ENCODE measurements around the gene CALR.

Gene CALR

DNA sequence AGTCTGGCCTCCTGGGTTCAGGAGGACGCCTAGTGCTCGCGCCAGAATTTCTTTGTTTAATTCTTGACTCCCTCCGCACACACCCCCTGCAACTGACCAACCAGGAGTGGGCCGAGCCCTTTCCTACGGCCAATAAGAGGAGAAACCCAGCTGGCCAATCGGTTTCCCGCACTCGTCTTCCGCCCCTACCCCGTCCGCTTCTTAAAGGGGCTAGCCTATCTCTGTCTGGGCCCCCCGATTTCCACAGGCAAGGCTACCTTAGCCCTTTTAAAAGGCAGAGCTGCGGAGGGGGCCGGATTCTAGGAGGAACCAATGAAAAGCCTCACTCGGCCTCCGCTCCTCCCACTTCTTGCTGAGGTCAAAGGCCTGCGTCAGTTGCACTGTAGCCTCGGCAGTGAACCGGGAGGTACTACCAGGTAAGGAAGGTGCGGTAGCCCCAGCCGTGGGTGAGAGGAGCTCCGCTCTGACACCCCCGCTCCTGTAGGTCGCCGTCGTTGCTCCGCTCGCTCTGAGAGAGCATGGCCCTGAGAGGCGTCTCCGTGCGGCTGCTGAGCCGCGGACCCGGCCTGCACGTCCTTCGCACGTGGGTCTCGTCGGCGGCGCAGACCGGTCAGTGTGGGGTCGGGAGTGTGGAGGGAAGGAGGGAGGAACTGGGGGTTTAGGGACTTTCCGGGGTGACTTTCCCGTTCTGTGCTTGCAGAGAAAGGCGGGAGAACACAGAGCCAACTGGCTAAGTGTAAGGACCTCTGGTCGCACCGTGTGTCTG, 47.4 kb upstream of the CALR start, which contains the start of gene GCDH (continued):
- TF ChIP-seq ZNF335 (tag by site-specific recombination; conservative IDR thresholded peaks at IDR 0.05) (peak; percentile 46; the same call in 1 of the 2 replicates), KLF1 (tag by site-specific recombination; IDR thresholded peaks at IDR 0.05) (no peak; the same call in 1 of the 2 replicates), KLF10 (tag by site-specific recombination; IDR thresholded peaks at IDR 0.05) (peak; percentile 100), ZBTB21 (tag by site-specific recombination; IDR thresholded peaks at IDR 0.05) (peak; percentile 72), ZFP3 (tag by site-specific recombination; IDR thresholded peaks at IDR 0.05; ENCODE audit: low read depth) (no peak), ZNF747 (tag by site-specific recombination; IDR thresholded peaks at IDR 0.05) (no peak), ZNF473 (tag by site-specific recombination; IDR thresholded peaks at IDR 0.05) (no peak), ZBTB8A (tag by site-specific recombination; IDR thresholded peaks at IDR 0.05) (peak; percentile 30; the same call in 1 of the 2 replicates), ZNF24 (tag by site-specific recombination; IDR thresholded peaks at IDR 0.05) (no peak; the same call in none of the 2 replicates), SP2 (tag by site-specific recombination; IDR thresholded peaks at IDR 0.05) (peak; percentile 95), ZNF843 (tag by site-specific recombination; IDR thresholded peaks at IDR 0.05) (no peak), ZFHX2 (tag by site-specific recombination; conservative IDR thresholded peaks at IDR 0.05) (peak; percentile 50), KLF9 (tag by site-specific recombination; IDR thresholded peaks at IDR 0.05; ENCODE audit: low read depth) (peak; percentile 81; the same call in 1 of the 2 replicates), ZBTB17 (tag by site-specific recombination; IDR thresholded peaks at IDR 0.05) (peak; percentile 58; the same call in 1 of the 2 replicates), ZNF701 (tag by site-specific recombination; IDR thresholded peaks at IDR 0.05) (no peak), ZNF501 (tag by site-specific recombination; IDR thresholded peaks at IDR 0.05) (0 out of 2 replicates have a peak, but pooled peaks have one; percentile 32)
- TF ChIP-seq, protein P1, sequence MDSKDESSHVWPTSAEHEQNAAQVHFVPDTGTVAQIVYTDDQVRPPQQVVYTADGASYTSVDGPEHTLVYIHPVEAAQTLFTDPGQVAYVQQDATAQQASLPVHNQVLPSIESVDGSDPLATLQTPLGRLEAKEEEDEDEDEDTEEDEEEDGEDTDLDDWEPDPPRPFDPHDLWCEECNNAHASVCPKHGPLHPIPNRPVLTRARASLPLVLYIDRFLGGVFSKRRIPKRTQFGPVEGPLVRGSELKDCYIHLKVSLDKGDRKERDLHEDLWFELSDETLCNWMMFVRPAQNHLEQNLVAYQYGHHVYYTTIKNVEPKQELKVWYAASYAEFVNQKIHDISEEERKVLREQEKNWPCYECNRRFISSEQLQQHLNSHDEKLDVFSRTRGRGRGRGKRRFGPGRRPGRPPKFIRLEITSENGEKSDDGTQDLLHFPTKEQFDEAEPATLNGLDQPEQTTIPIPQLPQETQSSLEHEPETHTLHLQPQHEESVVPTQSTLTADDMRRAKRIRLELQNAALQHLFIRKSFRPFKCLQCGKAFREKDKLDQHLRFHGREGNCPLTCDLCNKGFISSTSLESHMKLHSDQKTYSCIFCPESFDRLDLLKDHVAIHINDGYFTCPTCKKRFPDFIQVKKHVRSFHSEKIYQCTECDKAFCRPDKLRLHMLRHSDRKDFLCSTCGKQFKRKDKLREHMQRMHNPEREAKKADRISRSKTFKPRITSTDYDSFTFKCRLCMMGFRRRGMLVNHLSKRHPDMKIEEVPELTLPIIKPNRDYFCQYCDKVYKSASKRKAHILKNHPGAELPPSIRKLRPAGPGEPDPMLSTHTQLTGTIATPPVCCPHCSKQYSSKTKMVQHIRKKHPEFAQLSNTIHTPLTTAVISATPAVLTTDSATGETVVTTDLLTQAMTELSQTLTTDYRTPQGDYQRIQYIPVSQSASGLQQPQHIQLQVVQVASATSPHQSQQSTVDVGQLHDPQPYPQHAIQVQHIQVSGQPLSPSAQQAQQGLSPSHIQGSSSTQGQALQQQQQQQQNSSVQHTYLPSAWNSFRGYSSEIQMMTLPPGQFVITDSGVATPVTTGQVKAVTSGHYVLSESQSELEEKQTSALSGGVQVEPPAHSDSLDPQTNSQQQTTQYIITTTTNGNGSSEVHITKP (tag by site-specific recombination; IDR thresholded peaks at IDR 0.05), result peak; percentile 92

DNA sequence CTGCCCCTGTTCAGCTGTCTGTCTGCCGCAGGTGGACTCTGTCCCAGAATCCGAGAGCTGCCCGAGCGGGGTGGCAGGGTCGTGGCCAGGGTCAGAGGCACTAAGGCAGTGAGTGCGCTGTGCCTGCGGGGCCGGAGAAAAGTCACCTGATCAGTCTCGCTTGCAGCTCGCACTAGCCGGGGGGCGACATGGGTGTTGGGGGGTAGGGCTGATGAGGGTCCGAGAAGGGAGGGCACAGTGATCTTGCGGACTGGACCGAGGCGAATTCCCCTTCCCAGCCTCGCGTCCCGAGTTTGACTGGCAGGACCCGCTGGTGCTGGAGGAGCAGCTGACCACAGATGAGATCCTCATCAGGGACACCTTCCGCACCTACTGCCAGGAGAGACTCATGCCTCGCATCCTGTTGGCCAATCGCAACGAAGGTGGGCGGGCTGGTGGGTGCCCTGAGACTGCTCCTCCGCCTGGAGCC, 46.8 kb upstream of the CALR start:
- Histone ChIP-seq H3K27ac (ENCODE audit: extremely low read depth, low read depth, low read length) (no peak overlapping the region), H3K4me1 (ENCODE audit: control insufficient read depth, insufficient read depth, low read length) (no peaks in the 10 kb centered on the region), H3K4me3 (ENCODE audit: low read depth, low read length) (peak overlapping the region; percentile 96), H3K9me3 (ENCODE audit: control insufficient read depth, insufficient read depth, low read depth, low read length) (no peaks in the 10 kb centered on the region), H3K36me3 (ENCODE audit: control insufficient read depth in 2 of 2, insufficient read depth in 1 of 2, low read length in 2 of 2) (peaks cover 0 to 25% of the 10 kb centered on the region in 2 experiments; a peak in 2 of 3 replicates)
- POLR2A ChIA-PET, result interaction anchor here (0.5 to 2.7 kb wide), 15 partner anchors 8 to 681 kb away, joined by 3 to 42 read pairs (median 5); partner anchors contain the start of genes DNASE2, FARSA, GADD45GIP1 and NACC1
- TF ChIP-seq FEZF1 (tag by site-specific recombination; IDR thresholded peaks at IDR 0.05) (no peak), ZNF223 (tag by site-specific recombination; IDR thresholded peaks at IDR 0.05) (no peak), ZNF10 (tag by site-specific recombination; IDR thresholded peaks at IDR 0.05) (peak; percentile 87), HOXD13 (CRISPR knock-in tag; IDR thresholded peaks at IDR 0.05; ENCODE audit: borderline replicate concordance) (no peak), ZSCAN30 (tag by site-specific recombination; IDR thresholded peaks at IDR 0.05) (no peak), ZNF555 (tag by site-specific recombination; conservative IDR thresholded peaks at IDR 0.05) (no peak), ZNF433 (tag by site-specific recombination; IDR thresholded peaks at IDR 0.05; ENCODE audit: low read depth) (no peak), ZBTB20 (tag by site-specific recombination; IDR thresholded peaks at IDR 0.05) (no peak), ZNF335 (tag by site-specific recombination; conservative IDR thresholded peaks at IDR 0.05) (peak; percentile 55), ZNF292 (tag by site-specific recombination; IDR thresholded peaks at IDR 0.05; ENCODE audit: borderline replicate concordance, low read depth) (no peak), TRIM28 (IDR thresholded peaks at IDR 0.05; ENCODE audit: borderline replicate concordance, low read length) (no peak), SP2 (tag by site-specific recombination; IDR thresholded peaks at IDR 0.05) (peak; percentile 51), ZNF221 (tag by site-specific recombination; IDR thresholded peaks at IDR 0.05; ENCODE audit: borderline replicate concordance) (no peak), BCL11B (tag by site-specific recombination; IDR thresholded peaks at IDR 0.05; ENCODE audit: low read depth) (0 out of 2 replicates have a peak, but pooled peaks have one; percentile 0)
- TF ChIP-seq, protein P2, sequence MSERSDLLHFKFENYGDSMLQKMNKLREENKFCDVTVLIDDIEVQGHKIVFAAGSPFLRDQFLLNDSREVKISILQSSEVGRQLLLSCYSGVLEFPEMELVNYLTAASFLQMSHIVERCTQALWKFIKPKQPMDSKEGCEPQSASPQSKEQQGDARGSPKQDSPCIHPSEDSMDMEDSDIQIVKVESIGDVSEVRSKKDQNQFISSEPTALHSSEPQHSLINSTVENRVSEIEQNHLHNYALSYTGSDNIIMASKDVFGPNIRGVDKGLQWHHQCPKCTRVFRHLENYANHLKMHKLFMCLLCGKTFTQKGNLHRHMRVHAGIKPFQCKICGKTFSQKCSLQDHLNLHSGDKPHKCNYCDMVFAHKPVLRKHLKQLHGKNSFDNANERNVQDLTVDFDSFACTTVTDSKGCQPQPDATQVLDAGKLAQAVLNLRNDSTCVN (tag by site-specific recombination; optimal IDR thresholded peaks at IDR 0.05), result peak; percentile 12
- TF ChIP-seq, protein P3, sequence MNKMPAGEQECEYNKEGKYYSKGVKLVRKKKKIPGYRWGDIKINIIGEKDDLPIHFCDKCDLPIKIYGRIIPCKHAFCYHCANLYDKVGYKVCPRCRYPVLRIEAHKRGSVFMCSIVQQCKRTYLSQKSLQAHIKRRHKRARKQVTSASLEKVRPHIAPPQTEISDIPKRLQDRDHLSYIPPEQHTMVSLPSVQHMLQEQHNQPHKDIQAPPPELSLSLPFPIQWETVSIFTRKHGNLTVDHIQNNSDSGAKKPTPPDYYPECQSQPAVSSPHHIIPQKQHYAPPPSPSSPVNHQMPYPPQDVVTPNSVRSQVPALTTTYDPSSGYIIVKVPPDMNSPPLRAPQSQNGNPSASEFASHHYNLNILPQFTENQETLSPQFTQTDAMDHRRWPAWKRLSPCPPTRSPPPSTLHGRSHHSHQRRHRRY (tag by site-specific recombination; IDR thresholded peaks at IDR 0.05), result no peak
- CTCF ChIA-PET, result interaction anchor here (1.0 to 1.3 kb wide), 2 partner anchors 9 to 44 kb away, joined by 5 to 6 read pairs; no protein-coding TSS in a partner anchor
